ENCODE results near the gene RPH3AL. TPM values are rescaled to one million over a fixed set of nuclear protein-coding genes. Genes with fewer than 3 reads are reported as not detected.

The RPH3AL gene
- total and polyA plus RNA-seq, 2 of the 8 experiments (the other 6 are each of a cell fraction or from before 2014, with no cell fraction given) = 5.6 to 5.8 TPM

- Histone ChIP-seq H4K8ac (ENCODE audit: extremely low read depth, insufficient read depth, low read length) (no peak overlapping the region), H2BK15ac (ENCODE audit: low read length) (no peak overlapping the region), H3K36me3 (ENCODE audit: control insufficient read depth in 2 of 4, insufficient read depth in 4 of 4, low read length in 3 of 4) (no peaks in the 10 kb centered on the region), H2AFZ (ENCODE audit: low read length) (no peak overlapping the region), H2BK20ac (ENCODE audit: low read length) (no peak overlapping the region), H3K14ac (ENCODE audit: insufficient read length) (no peak overlapping the region), H3K4me3 (ENCODE audit: extremely low read depth in 1 of 4, insufficient read depth in 2 of 4, low read depth in 3 of 4, low read length in 4 of 4) (no peak overlapping the region), H3K79me2 (ENCODE audit: control insufficient read depth in 1 of 2, insufficient read depth in 2 of 2, low read length in 2 of 2) (no peaks in the 10 kb centered on the region), H3K23me2 (ENCODE audit: low read depth, low read length) (no peaks in the 10 kb centered on the region), H3K4me1 (replicated peaks in 1 of 4; ENCODE audit: control insufficient read depth in 3 of 4, insufficient read depth in 4 of 4, low read length in 3 of 4) (peaks cover 0 to 8% (median under 1%) of the 10 kb centered on the region in 4 experiments; a peak in 2 of 7 replicates), H3K79me1 (ENCODE audit: low read depth, low read length) (no peaks in the 10 kb centered on the region), H2BK120ac (replicated peaks; ENCODE audit: low read depth, low read length) (no peak overlapping the region), H4K20me1 (replicated peaks in 1 of 2; ENCODE audit: control insufficient read depth in 1 of 2, insufficient read depth in 2 of 2, low read length in 2 of 2) (no peaks in the 10 kb centered on the region), H2AK5ac (ENCODE audit: low read depth, low read length) (no peak overlapping the region), H4K91ac (replicated peaks; ENCODE audit: insufficient read length, low read length) (no peak overlapping the region), H3K27me3 (replicated peaks in 1 of 4; ENCODE audit: control insufficient read depth in 3 of 4, extremely low read depth in 1 of 4, insufficient read depth in 3 of 4, low read length in 3 of 4) (no peaks in the 10 kb centered on the region; a peak in 1 of 7 replicates), H3K27ac (ENCODE audit: low read depth, low read length) (no peak overlapping the region), H3K9me3 (ENCODE audit: insufficient read depth in 2 of 2, low read depth in 1 of 2, low read length in 1 of 2) (no peaks in the 10 kb centered on the region), H3K23ac (ENCODE audit: insufficient read length) (no peak overlapping the region), H3K4me2 (ENCODE audit: insufficient read depth in 1 of 2, low read depth in 2 of 2, low read length in 2 of 2) (no peak overlapping the region), H3K9ac (replicated peaks in 1 of 4; ENCODE audit: extremely low read depth in 1 of 4, low read depth in 3 of 4, low read length in 3 of 4) (no peak overlapping the region), H4K5ac (ENCODE audit: insufficient read length, low read depth, low read length) (no peak overlapping the region), H3K4ac (replicated peaks; ENCODE audit: insufficient read length, low read depth, low read length) (no peak overlapping the region), H3K56ac (replicated peaks; ENCODE audit: insufficient read length, low read depth, low read length) (no peak overlapping the region), H2BK5ac (ENCODE audit: low read depth, low read length) (no peak overlapping the region), H2BK12ac (ENCODE audit: low read depth, low read length) (no peak overlapping the region), H3K18ac (ENCODE audit: extremely low read depth, low read length) (no peak overlapping the region)
- FAIRE-seq = no peak
- ChIA-PET CTCF (ENCODE audit: partially characterized antibody) (interaction anchor here (1.0 kb wide), 1 partner anchor 46 kb away, joined by 6 read pairs; no protein-coding TSS in a partner anchor), POLR2A (ENCODE audit: partially characterized antibody) (interaction anchor here (1.8 kb wide), 1 partner anchor 12 kb away, joined by 4 read pairs; no protein-coding TSS in a partner anchor)
- WGBS, 2 experiments (ENCODE audit: extremely low coverage in 1 of 2, insufficient coverage in 1 of 2, insufficient read length in 1 of 2, insufficient replicate concordance in 2 of 2, low coverage in 1 of 2, low lambda C conversion rate in 2 of 2, missing lambda C conversion rate in 1 of 2) = 87% methylated on average over 16 of the region's 16 CpGs; no CpG with 5 or more reads in 1 of the 2 experiments
- no peak for DNase-seq (ENCODE audit: low read depth in 1 of 2, low spot score in 2 of 2)
- no peak for TF ChIP-seq EP300 (IDR thresholded peaks at IDR 0.05; ENCODE audit: borderline replicate concordance in 1 of 2, low read depth in 2 of 2, low read length in 2 of 2)
- TF ChIP-seq BRCA1 (IDR thresholded peaks at IDR 0.05; ENCODE audit: low read depth, low read length) = no peak
- no peak for TF ChIP-seq MAX (IDR thresholded peaks at IDR 0.05)
- no peak for TF ChIP-seq TAF7 (optimal IDR thresholded peaks at IDR 0.05; ENCODE audit: borderline replicate concordance, low read depth, low read length)
- TF ChIP-seq SIX5 (IDR thresholded peaks at IDR 0.05; ENCODE audit: low read depth, low read length) = no peak
- no peak for TF ChIP-seq ATF3 (IDR thresholded peaks at IDR 0.05; ENCODE audit: insufficient read depth, low read depth, low read length)
- no peak for TF ChIP-seq SUZ12 (IDR thresholded peaks at IDR 0.05; ENCODE audit: low read length)
- no peak for TF ChIP-seq RNF2 (IDR thresholded peaks at IDR 0.05; ENCODE audit: borderline replicate concordance, low read depth, low read length, missing control alignments, poor library complexity, severe bottlenecking)
- no peak for TF ChIP-seq FOSL1 (IDR thresholded peaks at IDR 0.05; ENCODE audit: insufficient read depth, low read depth, low read length)
- TF ChIP-seq NANOG (IDR thresholded peaks at IDR 0.05; ENCODE audit: insufficient read depth, low read depth, low read length, poor library complexity, severe bottlenecking) = no peak
These were observed 157.6 kb downstream of the RPH3AL start for GRCh38 chr17:194828-195602.

Measured in H1 (cell line).